Measurements from ENCODE around the gene ARHGAP45. TPM values are rescaled to one million over a fixed set of nuclear protein-coding genes. Genes with fewer than 3 reads are reported as not detected.

The ARHGAP45 gene
- total and polyA plus RNA-seq, 9 of the 15 experiments (the other 6 are each of a cell fraction or from before 2014, with no cell fraction given): 0.08 to 22.1 (median 4.2) TPM

DNA sequence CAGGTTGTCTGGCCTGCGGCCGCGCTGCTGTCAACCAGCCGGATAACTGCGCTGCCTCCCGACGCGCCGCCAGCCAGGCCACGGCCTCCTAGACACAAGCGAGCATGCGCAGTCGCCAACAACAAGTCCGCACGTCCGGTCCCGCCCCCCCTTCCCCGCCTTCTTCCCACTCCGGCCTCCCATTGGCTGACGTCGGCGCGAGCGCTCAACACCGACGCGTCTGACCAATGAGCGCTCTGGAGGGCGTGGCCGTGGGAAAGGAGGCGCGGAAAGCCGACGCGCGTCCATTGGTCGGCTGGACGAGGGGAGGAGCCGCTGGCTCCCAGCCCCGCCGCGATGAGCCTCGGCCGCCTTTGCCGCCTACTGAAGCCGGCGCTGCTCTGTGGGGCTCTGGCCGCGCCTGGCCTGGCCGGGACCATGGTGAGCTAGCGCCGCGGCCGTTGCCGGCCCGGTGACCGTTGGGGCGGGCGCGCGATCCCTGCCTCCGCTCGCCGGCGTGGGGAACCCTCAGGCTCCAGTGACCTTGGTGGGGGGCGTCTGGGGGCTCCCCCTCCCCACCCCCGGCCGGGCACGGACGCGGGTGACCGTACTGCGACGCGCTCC is 36.8 kb downstream of the ARHGAP45 start, which contains the start of gene GPX4:
Gene GPX4, plus strand, starts transcription at position 287 of the 603 bp plus-strand sequence. Its CDS starts 50 bp downstream, at position 337.
- CTCF ChIA-PET (ENCODE audit: low intra/inter-chr PET ratio): no interaction called here
- Histone ChIP-seq H3K4me3 (peak within 1 kb of the TSS; percentile 97), H3K27me3 (ENCODE audit: control insufficient read depth in 2 of 2, insufficient read depth in 2 of 2, low read length in 2 of 2) (no peaks in the 10 kb centered on the region), H3K36me3 (ENCODE audit: control insufficient read depth, insufficient read depth, low read length) (peaks cover 34% of the 10 kb centered on the region; the same call in 2 of the 3 replicates), H3K9me3 (replicated peaks; ENCODE audit: control insufficient read depth, insufficient read depth, low read depth, low read length) (peaks cover 7% of the 10 kb centered on the region), H2AFZ (ENCODE audit: low read depth, low read length) (peak within 1 kb of the TSS; percentile 74), H3K9me1 (ENCODE audit: control insufficient read depth, insufficient read depth, low read length) (no peaks in the 10 kb centered on the region), H3K27ac (ENCODE audit: extremely low read depth, low read depth, low read length) (peak within 1 kb of the TSS; percentile 98), H3K9ac (ENCODE audit: insufficient read depth in 1 of 2, low read depth in 2 of 2, low read length in 2 of 2) (peak within 1 kb of the TSS; percentile 88 to 95), H3K79me2 (ENCODE audit: control insufficient read depth, insufficient read depth, low read length) (peaks cover 25% of the 10 kb centered on the region), H3K4me2 (ENCODE audit: insufficient read depth, low read length) (peak within 1 kb of the TSS; percentile 82), H3K4me1 (replicated peaks in 1 of 2; ENCODE audit: control insufficient read depth in 2 of 2, insufficient read depth in 2 of 2, low read length in 2 of 2) (peaks cover 27 to 70% of the 10 kb centered on the region in 2 experiments), H4K20me1 (replicated peaks; ENCODE audit: control insufficient read depth, insufficient read depth, low read length) (no peaks in the 10 kb centered on the region; the same call in 1 of the 2 replicates)
- ATAC-seq (peak; percentile 95), DNase-seq (ENCODE audit: extremely low read depth in 1 of 4, low spot score in 3 of 4) (peak; percentile 95 to 100 (median 97)), FAIRE-seq (peak; percentile 99)
- WGBS (ENCODE audit: insufficient coverage, low coverage, missing lambda C conversion rate): 1% methylated on average over 47 of the region's 75 CpGs
- no TSS peak for BruUV-seq (replicated peaks)
- in situ Hi-C loops (cut with MboI) (no loop called here), intact Hi-C loops (cut with micrococcal nuclease) (loop anchor here (2.0 to 5.0 kb wide), 2 partner anchors 62 to 83 kb away; partner anchors contain the start of genes ABCA7, RNU6-2 and TMEM259)
- POLR2A ChIA-PET: interaction anchor here (0.6 to 1.6 kb wide), 11 partner anchors 9 to 165 kb away, joined by 3 to 14 read pairs (median 5); partner anchors contain the start of genes ABCA7 and CIRBP
- TF ChIP-seq YY1 (IDR thresholded peaks at IDR 0.05; ENCODE audit: borderline replicate concordance in 1 of 3, control insufficient read depth in 1 of 3, extremely low read depth in 1 of 3, insufficient read depth in 3 of 3, insufficient read length in 1 of 3, insufficient replicate concordance in 2 of 3, low read depth in 1 of 3, low read length in 2 of 3) (peak in 2 of 3 experiments; percentile 55 to 70), ZNF609 (CRISPR knock-in tag; IDR thresholded peaks at IDR 0.05; ENCODE audit: borderline replicate concordance) (peak; percentile 50; the same call in 1 of the 2 replicates), NRF1 (conservative IDR thresholded peaks at IDR 0.05 in 1 of 2, IDR thresholded peaks at IDR 0.05 in 1 of 2) (peak; percentile 92 to 93), ATF1 (CRISPR knock-in tag; IDR thresholded peaks at IDR 0.05) (peak; percentile 54), ATF1 (tag; IDR thresholded peaks at IDR 0.05) (peak; percentile 89), ERF (CRISPR knock-in tag; IDR thresholded peaks at IDR 0.05) (peak; percentile 63; the same call in 1 of the 2 replicates), ASH1L (IDR thresholded peaks at IDR 0.05; ENCODE audit: borderline replicate concordance, low read depth, partially characterized antibody) (peak; percentile 68), HNRNPLL (IDR thresholded peaks at IDR 0.05; ENCODE audit: low read depth, low read length, poor library complexity, severe bottlenecking) (peak; percentile 31), CHD2 (IDR thresholded peaks at IDR 0.05; ENCODE audit: low read depth, low read length) (peak; percentile 59)
- TF ChIP-seq, protein P1, sequence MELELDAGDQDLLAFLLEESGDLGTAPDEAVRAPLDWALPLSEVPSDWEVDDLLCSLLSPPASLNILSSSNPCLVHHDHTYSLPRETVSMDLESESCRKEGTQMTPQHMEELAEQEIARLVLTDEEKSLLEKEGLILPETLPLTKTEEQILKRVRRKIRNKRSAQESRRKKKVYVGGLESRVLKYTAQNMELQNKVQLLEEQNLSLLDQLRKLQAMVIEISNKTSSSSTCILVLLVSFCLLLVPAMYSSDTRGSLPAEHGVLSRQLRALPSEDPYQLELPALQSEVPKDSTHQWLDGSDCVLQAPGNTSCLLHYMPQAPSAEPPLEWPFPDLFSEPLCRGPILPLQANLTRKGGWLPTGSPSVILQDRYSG (tag; conservative IDR thresholded peaks at IDR 0.05; ENCODE audit: low read depth): no peak
- TF ChIP-seq, protein P2, sequence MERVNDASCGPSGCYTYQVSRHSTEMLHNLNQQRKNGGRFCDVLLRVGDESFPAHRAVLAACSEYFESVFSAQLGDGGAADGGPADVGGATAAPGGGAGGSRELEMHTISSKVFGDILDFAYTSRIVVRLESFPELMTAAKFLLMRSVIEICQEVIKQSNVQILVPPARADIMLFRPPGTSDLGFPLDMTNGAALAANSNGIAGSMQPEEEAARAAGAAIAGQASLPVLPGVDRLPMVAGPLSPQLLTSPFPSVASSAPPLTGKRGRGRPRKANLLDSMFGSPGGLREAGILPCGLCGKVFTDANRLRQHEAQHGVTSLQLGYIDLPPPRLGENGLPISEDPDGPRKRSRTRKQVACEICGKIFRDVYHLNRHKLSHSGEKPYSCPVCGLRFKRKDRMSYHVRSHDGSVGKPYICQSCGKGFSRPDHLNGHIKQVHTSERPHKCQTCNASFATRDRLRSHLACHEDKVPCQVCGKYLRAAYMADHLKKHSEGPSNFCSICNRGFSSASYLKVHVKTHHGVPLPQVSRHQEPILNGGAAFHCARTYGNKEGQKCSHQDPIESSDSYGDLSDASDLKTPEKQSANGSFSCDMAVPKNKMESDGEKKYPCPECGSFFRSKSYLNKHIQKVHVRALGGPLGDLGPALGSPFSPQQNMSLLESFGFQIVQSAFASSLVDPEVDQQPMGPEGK (CRISPR knock-in tag; IDR thresholded peaks at IDR 0.05; ENCODE audit: borderline replicate concordance): no peak
